PFSK-1 (cell line): Measurements from ENCODE around the gene LEFTY1.

Source experiments
- SIN3A ChIP-seq: IDR thresholded peaks from 2 replicates; pipeline ENCODE4 v1.6.1; 2012; ENCODE audit warnings: mild to moderate bottlenecking, low read length, moderate library complexity, borderline replicate concordance; ENCODE audit not compliant: insufficient read depth
- TAF1 ChIP-seq: IDR thresholded peaks from 2 replicates; pipeline ENCODE4 v1.6.1; 2012; ENCODE audit warnings: low read length, control low read depth, borderline replicate concordance; ENCODE audit not compliant: insufficient read depth

GRCh38 chr1:225880222-225880588, 8.7 kb downstream of the LEFTY1 start:
- no peak for TF ChIP-seq SIN3A
- TF ChIP-seq TAF1, result no peak
